Measurements from ENCODE around the gene UBE2J2.

Gene UBE2J2

DNA sequence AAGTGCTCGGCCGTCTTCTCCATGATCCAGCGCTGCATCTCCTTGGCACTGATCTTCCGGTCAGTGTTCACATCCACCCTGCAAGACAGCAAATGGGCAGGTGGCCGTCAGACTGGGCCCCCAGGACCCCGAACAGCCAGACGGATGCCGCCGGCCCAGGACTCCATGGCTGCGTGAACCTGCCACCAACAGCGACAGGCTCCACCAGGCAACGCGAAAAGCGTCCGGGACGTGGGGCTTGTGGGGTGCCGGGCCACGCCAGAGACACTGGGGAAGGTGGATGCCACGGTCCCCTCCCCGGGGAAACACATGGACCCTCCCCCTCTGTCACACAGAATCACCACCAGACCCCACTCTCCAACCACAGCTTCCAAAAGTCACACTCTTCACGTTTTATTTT lies 49.8 kb downstream of the UBE2J2 start:
- H3K27ac ChIP-seq: no peak overlapping the region
- TF ChIP-seq, protein P1, sequence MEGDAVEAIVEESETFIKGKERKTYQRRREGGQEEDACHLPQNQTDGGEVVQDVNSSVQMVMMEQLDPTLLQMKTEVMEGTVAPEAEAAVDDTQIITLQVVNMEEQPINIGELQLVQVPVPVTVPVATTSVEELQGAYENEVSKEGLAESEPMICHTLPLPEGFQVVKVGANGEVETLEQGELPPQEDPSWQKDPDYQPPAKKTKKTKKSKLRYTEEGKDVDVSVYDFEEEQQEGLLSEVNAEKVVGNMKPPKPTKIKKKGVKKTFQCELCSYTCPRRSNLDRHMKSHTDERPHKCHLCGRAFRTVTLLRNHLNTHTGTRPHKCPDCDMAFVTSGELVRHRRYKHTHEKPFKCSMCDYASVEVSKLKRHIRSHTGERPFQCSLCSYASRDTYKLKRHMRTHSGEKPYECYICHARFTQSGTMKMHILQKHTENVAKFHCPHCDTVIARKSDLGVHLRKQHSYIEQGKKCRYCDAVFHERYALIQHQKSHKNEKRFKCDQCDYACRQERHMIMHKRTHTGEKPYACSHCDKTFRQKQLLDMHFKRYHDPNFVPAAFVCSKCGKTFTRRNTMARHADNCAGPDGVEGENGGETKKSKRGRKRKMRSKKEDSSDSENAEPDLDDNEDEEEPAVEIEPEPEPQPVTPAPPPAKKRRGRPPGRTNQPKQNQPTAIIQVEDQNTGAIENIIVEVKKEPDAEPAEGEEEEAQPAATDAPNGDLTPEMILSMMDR (IDR thresholded peaks at IDR 0.05): no peak
- TF ChIP-seq ZFX (IDR thresholded peaks at IDR 0.05; ENCODE audit: borderline replicate concordance): no peak

DNA sequence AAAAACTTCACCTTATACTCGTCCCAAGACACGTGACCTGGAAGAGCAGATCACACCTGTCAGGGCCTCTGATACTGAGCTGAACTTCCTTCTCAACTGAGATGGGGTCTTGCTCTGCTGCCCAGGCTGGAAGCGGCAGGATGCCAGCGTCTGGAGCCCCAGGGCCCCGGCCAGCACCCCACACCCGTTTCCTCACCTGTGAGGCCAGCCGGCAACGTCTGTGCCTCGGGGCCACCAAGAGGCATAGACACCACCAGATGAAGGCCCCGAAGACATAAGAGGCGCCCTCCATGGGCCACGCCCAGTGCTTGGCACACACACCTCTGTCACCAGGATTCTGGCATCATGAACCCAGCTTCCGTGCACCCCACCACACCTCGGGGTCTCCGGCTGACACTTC lies 50.3 kb downstream of the UBE2J2 start:
- no peak for TF ChIP-seq ZFX (IDR thresholded peaks at IDR 0.05; ENCODE audit: borderline replicate concordance)
- TF ChIP-seq, protein P1 (IDR thresholded peaks at IDR 0.05): no peak

DNA sequence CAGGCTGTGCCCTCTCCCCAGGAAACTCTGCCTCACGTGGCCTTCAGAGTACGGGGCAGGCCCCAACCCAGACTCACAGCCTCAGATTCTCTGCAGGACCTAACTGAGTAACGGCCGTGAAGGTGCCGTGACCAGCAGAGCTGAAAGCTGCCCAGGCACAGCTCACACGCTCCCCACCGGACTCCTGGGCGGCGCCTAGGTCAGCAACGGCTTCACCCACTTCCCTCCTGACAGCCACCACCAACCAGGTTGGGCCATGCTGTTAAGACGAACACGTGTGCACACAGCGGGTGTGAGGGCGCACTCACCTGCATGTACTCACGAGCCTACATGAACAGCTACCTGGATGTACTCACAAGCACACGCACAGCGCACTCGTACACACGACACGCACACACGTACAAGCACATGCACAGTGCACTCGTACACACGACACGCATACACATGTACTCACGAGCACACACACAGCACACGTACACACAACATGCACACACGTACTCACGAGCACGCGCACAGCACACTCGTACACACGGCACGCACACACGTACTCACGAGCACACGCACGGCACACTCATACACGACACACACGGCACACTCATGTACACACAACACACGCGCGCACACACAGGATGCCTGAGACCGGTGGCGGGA lies 51.0 kb downstream of the UBE2J2 start:
- TF ChIP-seq ZFX (IDR thresholded peaks at IDR 0.05; ENCODE audit: borderline replicate concordance): no peak
- TF ChIP-seq, protein P1 (IDR thresholded peaks at IDR 0.05): no peak
- H3K27ac ChIP-seq: no peak overlapping the region

More for the DNA sequence above, 50.3 kb downstream of the UBE2J2 start:
- H3K27ac ChIP-seq: no peak overlapping the region

DNA sequence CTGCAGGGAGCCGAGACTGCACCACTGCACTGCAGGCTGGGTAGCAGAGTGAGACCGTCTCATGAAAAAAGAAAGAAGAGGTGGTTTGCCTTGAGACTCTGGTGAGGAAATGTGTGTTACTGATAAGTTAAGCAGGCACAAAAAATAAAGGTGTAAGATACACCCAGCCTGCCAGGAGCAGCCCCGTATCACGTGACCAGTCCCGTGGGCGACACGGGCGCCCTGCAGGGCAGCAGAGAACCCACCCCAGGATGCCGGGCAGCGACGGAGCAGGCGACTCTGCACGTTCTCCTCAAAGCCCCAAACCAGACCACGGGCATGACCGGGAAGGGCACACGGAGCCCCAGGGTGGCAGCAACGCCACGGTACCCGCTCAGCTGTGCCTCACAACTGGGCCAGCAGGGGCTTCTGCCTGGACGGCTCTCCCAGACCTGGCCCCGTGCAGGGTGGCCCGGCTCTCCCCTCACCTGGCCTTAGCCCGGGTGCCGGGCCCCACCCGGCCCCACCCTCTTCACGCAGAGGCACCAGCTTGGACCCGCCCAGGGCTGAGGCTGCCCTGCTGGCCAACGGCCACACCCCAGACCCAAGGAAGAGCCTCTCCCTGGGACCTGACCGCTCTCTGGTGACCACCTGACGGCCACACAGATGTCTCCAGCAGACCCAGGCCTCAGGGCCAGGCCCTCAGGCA lies 51.6 kb downstream of the UBE2J2 start:
- TF ChIP-seq, protein P1 (IDR thresholded peaks at IDR 0.05): no peak
- TF ChIP-seq ZFX (IDR thresholded peaks at IDR 0.05; ENCODE audit: borderline replicate concordance): no peak

DNA sequence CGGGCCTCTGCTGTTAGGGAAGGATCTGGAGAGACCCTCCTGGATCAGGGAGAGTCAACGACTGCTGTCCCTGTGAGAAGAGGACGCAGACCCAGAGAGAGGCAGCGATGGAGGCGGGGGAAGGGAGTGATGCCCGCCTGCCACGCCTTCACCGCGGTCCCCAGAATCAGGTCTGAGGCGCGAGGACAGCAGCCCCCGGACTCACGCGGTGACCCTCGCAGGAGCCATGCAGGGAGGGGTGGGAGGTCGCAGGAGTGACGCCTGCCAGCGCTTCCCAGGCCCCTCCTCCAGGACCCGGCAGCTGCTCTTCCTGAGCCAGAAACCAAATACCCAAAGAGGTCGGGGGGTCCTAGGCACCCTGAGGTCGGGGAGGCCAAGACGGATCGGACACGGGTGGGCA lies 53.5 kb downstream of the UBE2J2 start:
- TF ChIP-seq, protein P1 (IDR thresholded peaks at IDR 0.05): no peak
- TF ChIP-seq ZFX (IDR thresholded peaks at IDR 0.05; ENCODE audit: borderline replicate concordance): no peak

More for the DNA sequence above, 51.6 kb downstream of the UBE2J2 start:
- H3K27ac ChIP-seq: no peak overlapping the region

DNA sequence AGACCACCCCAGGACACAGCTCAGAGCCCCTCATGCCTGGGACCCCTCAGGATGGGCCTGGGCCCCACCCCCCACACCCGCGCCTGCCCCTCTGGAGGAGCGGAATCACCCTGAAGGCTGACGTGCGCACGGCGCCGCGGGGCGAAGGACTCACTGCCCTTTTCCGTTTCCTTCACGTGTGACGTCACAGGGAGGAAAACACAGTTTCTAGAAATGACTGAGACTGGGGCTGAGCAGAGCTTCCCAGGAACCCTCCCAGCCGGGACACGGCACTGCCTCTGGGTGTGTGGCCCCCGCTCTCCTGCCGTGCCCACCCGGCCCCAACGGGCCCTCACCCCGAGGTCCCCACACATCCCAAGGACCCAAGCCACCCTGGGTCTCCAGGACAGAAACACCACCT lies 54.3 kb downstream of the UBE2J2 start:
- no peak overlapping the region for H3K27ac ChIP-seq
- TF ChIP-seq, protein P1 (IDR thresholded peaks at IDR 0.05): no peak
- no peak for TF ChIP-seq ZFX (IDR thresholded peaks at IDR 0.05; ENCODE audit: borderline replicate concordance)

More for the DNA sequence above, 53.5 kb downstream of the UBE2J2 start:
- H3K27ac ChIP-seq: no peak overlapping the region
